Measurements from ENCODE around the gene CFAP20DC.
"Not testable (repeated sequence)": the region's sequence is repeated elsewhere in the genome, so short reads cannot be mapped to it uniquely, and the experiment has no call there.

CFAP20DC gene

GRCh38 chr3:58988041-58988440, 61.8 kb downstream of the CFAP20DC start:
- TF ChIP-seq JUND (IDR thresholded peaks at IDR 0.05; ENCODE audit: low read depth) = no peak
- in situ Hi-C loops (cut with HindIII; ENCODE audit: low pct_unique_long_range_greater_than_20kb, low sequenced_read_pairs) = no loop called here
- no peak for DNase-seq (ENCODE audit: low read depth in 1 of 2, low spot score in 1 of 2)

DNA sequence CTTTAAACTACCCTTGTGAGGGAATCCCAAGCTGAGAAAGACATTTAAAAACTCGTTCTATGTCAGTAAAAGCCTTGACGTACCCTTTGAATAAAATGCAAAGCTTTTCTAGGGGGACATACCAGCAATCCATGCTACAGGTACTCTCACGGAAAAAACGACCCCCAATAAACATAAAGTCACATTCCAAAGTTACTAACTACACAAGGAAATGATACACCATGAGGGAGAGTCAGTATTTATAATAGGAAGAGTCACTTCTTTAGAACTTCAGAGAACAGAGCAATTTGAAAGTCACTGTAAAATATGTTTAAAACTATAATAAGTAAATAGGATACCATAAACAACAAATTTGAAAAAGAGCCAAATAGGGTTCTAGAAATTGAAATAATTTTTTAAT, 63.2 kb downstream of the CFAP20DC start:
- no peak for TF ChIP-seq JUND (IDR thresholded peaks at IDR 0.05; ENCODE audit: low read depth)
- in situ Hi-C loops (cut with HindIII; ENCODE audit: low pct_unique_long_range_greater_than_20kb, low sequenced_read_pairs) = no loop called here

GRCh38 chr3:58979840-58980239, 70.0 kb downstream of the CFAP20DC start:
- DNase-seq (ENCODE audit: low read depth in 1 of 2, low spot score in 1 of 2) = no peak
- TF ChIP-seq JUND (IDR thresholded peaks at IDR 0.05; ENCODE audit: low read depth) = no peak
- in situ Hi-C loops (cut with HindIII; ENCODE audit: low pct_unique_long_range_greater_than_20kb, low sequenced_read_pairs) = no loop called here

More for the DNA sequence above, 63.2 kb downstream of the CFAP20DC start:
- DNase-seq (ENCODE audit: low read depth in 1 of 2, low spot score in 1 of 2) = no peak

DNA sequence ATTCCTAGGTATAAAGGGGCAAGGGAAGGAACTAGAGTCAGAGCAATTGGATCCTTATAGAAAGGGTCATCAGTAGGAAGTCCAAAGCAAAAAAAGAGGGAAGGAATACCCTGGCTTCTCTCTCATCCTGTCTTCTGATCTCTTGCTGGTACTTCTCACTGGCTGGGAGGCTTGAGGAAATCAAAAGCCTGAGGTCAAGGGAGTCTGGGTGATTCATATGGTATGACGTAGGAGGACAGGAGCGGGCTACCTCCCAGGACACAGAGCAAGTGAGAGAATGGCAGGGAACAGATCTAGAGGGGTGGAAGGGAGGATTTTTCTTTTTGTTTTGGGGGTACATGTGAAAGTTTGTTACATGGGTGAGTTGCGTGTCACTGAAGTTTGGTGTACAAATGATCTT, 76.0 kb downstream of the CFAP20DC start:
- no peak for DNase-seq (ENCODE audit: low read depth in 1 of 2, low spot score in 1 of 2)
- no peak for TF ChIP-seq JUND (IDR thresholded peaks at IDR 0.05; ENCODE audit: low read depth)
- in situ Hi-C loops (cut with HindIII; ENCODE audit: low pct_unique_long_range_greater_than_20kb, low sequenced_read_pairs) = no loop called here

- DNase-seq (ENCODE audit: low read depth in 1 of 2, low spot score in 1 of 2); in situ Hi-C loops (cut with HindIII; ENCODE audit: low pct_unique_long_range_greater_than_20kb, low sequenced_read_pairs): not testable (repeated sequence)
These were observed 82.0 kb downstream of the CFAP20DC start for GRCh38 chr3:58967866-58968265.

DNA sequence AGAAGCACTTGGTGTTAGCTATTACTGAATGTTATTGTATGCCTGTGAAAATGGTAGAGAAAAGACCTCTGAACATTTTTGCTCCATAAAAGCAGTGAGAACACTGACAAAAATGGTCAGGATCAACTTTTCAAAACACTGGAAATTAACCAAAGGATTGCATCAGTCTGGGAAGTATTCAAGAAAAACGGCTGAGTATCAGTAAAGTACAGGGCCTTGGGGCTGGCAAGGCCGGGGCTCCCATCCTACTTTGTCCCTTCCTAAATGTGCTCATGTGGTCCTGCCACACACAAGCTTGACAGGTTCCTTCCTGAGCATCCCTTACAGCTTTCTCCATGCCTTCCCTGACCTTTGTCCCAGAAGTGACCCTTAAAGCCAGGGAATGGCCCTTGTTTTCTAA, 84.0 kb downstream of the CFAP20DC start:
- in situ Hi-C loops (cut with HindIII; ENCODE audit: low pct_unique_long_range_greater_than_20kb, low sequenced_read_pairs) = no loop called here
- TF ChIP-seq JUND (IDR thresholded peaks at IDR 0.05; ENCODE audit: low read depth) = no peak
- DNase-seq (ENCODE audit: low read depth in 1 of 2, low spot score in 1 of 2) = no peak

DNA sequence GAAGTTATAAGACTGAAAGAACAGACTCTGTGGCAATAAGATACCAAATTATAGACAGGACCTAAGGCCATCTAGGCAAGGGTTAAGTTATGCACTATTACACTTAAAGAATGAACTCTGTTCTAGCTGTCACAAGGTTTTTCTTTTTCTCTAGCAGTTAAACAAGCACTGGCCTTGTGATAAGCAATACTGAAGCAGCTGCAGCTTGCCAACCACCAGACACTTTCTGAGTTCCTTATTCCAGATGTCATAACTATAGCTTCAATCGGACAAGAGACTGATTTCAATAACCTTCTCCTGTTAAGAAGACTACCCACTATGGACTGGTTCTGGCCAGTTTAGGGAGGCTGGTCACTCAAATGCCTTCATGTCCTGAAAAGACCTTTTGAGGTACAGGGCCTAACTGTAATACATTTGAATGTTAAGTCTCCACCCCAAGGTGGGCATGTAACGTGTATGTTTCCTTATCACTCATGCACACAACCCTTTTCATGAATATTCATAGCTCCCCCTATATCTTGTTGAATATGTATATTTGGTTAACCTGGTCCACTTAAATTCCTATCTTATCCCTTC, 85.8 kb downstream of the CFAP20DC start:
- TF ChIP-seq JUND (IDR thresholded peaks at IDR 0.05; ENCODE audit: low read depth) = no peak
- no peak for DNase-seq (ENCODE audit: low read depth in 1 of 2, low spot score in 1 of 2)
- in situ Hi-C loops (cut with HindIII; ENCODE audit: low pct_unique_long_range_greater_than_20kb, low sequenced_read_pairs) = no loop called here

DNA sequence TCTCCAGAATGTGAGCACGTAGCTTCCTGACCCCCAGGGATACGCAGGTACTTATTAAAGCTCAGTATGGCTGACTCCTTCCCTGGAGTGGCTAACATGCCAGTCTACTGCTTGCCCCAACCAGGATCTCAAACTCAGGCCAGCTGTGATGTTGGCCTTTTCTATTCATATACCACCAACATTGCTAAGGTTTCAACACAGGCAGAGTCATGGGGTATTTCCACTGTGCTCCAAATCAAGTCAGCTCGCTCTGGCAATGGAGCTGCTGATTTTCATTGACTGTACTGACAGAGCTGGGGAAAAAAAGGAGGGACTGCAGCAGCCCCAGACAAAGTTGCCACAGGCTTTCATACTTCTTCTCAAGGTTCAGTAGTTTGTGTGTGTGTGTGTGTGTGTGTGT, 87.0 kb downstream of the CFAP20DC start:
- in situ Hi-C loops (cut with HindIII; ENCODE audit: low pct_unique_long_range_greater_than_20kb, low sequenced_read_pairs) = no loop called here

DNA sequence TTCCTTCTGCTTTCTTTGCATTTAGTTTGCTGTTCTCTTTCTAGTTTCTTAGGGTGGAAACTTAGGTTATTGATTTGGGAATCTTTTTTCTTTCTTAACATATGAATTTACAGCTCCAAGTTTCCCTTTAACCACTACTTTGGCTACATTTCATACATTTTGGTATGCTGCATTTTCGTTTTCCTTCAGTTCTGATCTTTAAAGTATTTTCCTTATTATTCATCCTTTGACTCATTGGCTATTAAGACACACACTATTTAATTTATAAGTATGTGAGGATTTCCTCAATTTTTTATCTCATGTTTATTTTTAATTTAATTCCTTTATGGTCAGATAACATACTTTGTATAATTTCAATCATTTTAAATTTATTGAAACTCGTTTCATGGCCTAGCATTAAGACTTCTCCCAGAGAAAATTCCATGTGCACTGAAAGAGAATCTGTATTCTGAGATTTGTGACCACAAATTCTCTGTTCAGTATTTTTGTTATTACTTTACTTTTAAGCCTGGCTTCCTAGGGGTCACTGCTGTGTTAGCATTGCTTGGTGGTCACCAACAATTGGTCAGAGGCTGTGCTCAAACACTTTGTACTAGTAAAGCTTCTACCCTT, 87.7 kb downstream of the CFAP20DC start:
- no peak for DNase-seq (ENCODE audit: low read depth in 1 of 2, low spot score in 1 of 2)
- TF ChIP-seq JUND (IDR thresholded peaks at IDR 0.05; ENCODE audit: low read depth) = no peak
- in situ Hi-C loops (cut with HindIII; ENCODE audit: low pct_unique_long_range_greater_than_20kb, low sequenced_read_pairs) = no loop called here

More for the DNA sequence above, 87.0 kb downstream of the CFAP20DC start:
- DNase-seq (ENCODE audit: low read depth in 1 of 2, low spot score in 1 of 2) = no peak
- TF ChIP-seq JUND (IDR thresholded peaks at IDR 0.05; ENCODE audit: low read depth) = no peak

DNA sequence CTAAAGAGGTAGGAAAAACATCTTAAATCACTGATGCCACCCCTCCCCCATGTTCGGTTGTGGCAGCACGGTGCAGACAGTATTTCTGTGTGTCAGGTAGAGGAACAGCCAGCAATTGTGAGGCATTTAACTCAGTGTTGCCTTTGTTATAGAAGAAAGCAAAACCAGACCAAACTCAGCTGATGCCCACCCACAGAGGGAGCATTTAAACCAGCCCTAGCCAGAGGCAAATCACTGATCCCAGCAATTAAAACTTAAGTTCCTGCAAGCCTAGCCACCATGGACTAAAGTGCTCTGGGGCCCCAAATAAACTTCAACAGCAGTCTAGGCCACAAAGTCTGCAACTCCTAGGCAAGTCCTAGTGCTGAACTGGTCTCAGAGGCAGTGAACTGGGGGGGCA, 94.5 kb downstream of the CFAP20DC start:
- no peak for TF ChIP-seq JUND (IDR thresholded peaks at IDR 0.05; ENCODE audit: low read depth)
- DNase-seq (ENCODE audit: low read depth in 1 of 2, low spot score in 1 of 2) = no peak
- in situ Hi-C loops (cut with HindIII; ENCODE audit: low pct_unique_long_range_greater_than_20kb, low sequenced_read_pairs) = no loop called here

DNA sequence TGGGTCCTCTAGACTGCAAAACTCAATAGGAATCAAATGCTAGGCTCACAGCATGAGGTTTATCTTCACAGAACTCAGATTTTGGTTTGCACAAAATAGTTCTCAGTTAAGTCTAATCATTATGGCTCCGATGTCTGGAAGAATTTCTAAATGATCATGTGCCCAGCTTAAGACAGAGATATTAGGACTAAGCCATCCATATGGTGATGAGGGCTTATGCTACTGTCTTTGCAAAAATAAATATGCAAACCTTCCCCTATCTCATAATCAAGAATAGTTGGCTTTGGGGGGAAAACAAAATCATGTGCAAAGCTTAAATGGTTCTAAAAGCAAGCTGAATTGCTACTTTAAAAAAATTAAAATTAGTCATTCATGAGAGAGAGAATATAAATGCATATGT, 96.5 kb downstream of the CFAP20DC start:
- no peak for TF ChIP-seq JUND (IDR thresholded peaks at IDR 0.05; ENCODE audit: low read depth)
- no peak for DNase-seq (ENCODE audit: low read depth in 1 of 2, low spot score in 1 of 2)
- in situ Hi-C loops (cut with HindIII; ENCODE audit: low pct_unique_long_range_greater_than_20kb, low sequenced_read_pairs) = no loop called here

- in situ Hi-C loops (cut with HindIII; ENCODE audit: low pct_unique_long_range_greater_than_20kb, low sequenced_read_pairs) = no loop called here
- no peak for TF ChIP-seq JUND (IDR thresholded peaks at IDR 0.05; ENCODE audit: low read depth)
- no peak for DNase-seq (ENCODE audit: low read depth in 1 of 2, low spot score in 1 of 2)
These were observed 97.5 kb downstream of the CFAP20DC start for GRCh38 chr3:58952128-58952917.

DNA sequence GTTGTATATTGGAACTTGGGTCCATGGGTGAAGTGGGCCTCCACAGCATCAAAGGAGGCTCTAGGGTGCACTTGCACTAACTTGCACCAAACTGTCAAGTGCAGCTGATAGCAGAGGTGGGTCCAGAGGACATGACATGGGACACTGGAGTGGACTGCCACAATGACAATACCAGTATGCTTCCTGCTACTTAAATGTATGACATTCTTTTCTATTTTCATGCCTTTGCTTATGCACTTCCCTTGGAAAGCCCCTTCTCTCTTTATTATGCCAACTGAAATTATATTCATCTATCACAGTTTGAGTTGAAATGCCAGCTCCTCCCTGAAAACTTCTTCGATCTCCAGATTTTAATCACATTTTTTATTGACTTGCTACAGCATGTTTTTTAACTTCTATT, 101.8 kb downstream of the CFAP20DC start:
- in situ Hi-C loops (cut with HindIII; ENCODE audit: low pct_unique_long_range_greater_than_20kb, low sequenced_read_pairs) = no loop called here
- TF ChIP-seq JUND (IDR thresholded peaks at IDR 0.05; ENCODE audit: low read depth) = no peak
- DNase-seq (ENCODE audit: low read depth in 1 of 2, low spot score in 1 of 2) = no peak
